Karpas-422 (cell line): ENCODE results near the gene OTUB2. TPM values are rescaled to one million over a fixed set of nuclear protein-coding genes. Genes with fewer than 3 reads are reported as not detected.
"Not testable (repeated sequence)": the region's sequence is repeated elsewhere in the genome, so short reads cannot be mapped to it uniquely, and the experiment has no call there.

ENCODE experiments used
- DNase-seq: peaks from one replicate; pipeline ENCODE4 v3.0.0-alpha.2; 2015
- H2AFZ ChIP-seq: fragments of 200-600 bp; sonication (generic); 2 replicates; pipeline ENCODE4 v1.6.1; 2014; ENCODE audit warnings: antibody characterized with exemption, low read length, mixed read lengths
- H3K27ac ChIP-seq: fragments of 200-600 bp; sonication (generic); 2 replicates; pipeline ENCODE4 v1.5.1; 2014; ENCODE audit warnings: mild to moderate bottlenecking, low read length, moderate library complexity
- H3K27me3 ChIP-seq: fragments of 200-600 bp; sonication (generic); 2 replicates; pipeline ENCODE4 v1.6.1; 2014; ENCODE audit warnings: low read length, mixed read lengths
- H3K36me3 ChIP-seq: fragments of 200-600 bp; sonication (generic); 2 replicates; pipeline ENCODE4 v1.6.1; 2014; ENCODE audit warnings: low read length, mixed read lengths; ENCODE audit not compliant: insufficient read depth
- H3K4me1 ChIP-seq: fragments of 200-600 bp; sonication (generic); 2 replicates; pipeline ENCODE4 v1.6.1; 2014; ENCODE audit warnings: mild to moderate bottlenecking, low read length, mixed read lengths
- H3K4me2 ChIP-seq: fragments of 200-600 bp; sonication (generic); 2 replicates; pipeline ENCODE4 v1.6.1; 2014; ENCODE audit warnings: low read length, low read depth, mild to moderate bottlenecking; ENCODE audit not compliant: poor library complexity, severe bottlenecking
- H3K4me3 ChIP-seq: fragments of 200-600 bp; sonication (generic); 2 replicates; pipeline ENCODE4 v1.5.1; 2014; ENCODE audit warnings: mild to moderate bottlenecking, antibody characterized with exemption, low read length, mixed read lengths
- H3K79me2 ChIP-seq: fragments of 200-600 bp; sonication (generic); 2 replicates; pipeline ENCODE4 v1.6.1; 2014; ENCODE audit warnings: mild to moderate bottlenecking, low read length, mixed read lengths
- H3K9ac ChIP-seq: fragments of 200-600 bp; sonication (generic); 2 replicates; pipeline ENCODE4 v1.6.0; 2014; ENCODE audit warnings: low read length
- H3K9me2 ChIP-seq: fragments of 200-600 bp; sonication (generic), shearing (Covaris generic); replicated peaks from 2 replicates; pipeline ENCODE4 v1.6.0; 2014; ENCODE audit warnings: mild to moderate bottlenecking, low read length, moderate library complexity; ENCODE audit not compliant: insufficient read depth
- H3K9me3 ChIP-seq: fragments of 300-700, 200-600 bp; sonication (generic); 2 replicates; pipeline ENCODE4 v1.6.1; 2014; ENCODE audit warnings: low read length, mixed read lengths
- H4K20me1 ChIP-seq: fragments of 200-600 bp; sonication (generic); 2 replicates; pipeline ENCODE4 v1.6.1; 2014; ENCODE audit warnings: mild to moderate bottlenecking, antibody characterized with exemption, low read length, low read depth; ENCODE audit not compliant: insufficient read depth
- total RNA-seq: library from RNA; depleted of rRNA; stranded (reverse); fragments of >200 nt; shearing (Covaris generic); gene quantifications from 2 replicates; pipeline ENCODE4 v1.2.3, GENCODE V29; 2014; ENCODE audit warnings: low replicate concordance

Gene OTUB2
- total RNA-seq, 1 experiment from 2014 or later = not detected

DNA sequence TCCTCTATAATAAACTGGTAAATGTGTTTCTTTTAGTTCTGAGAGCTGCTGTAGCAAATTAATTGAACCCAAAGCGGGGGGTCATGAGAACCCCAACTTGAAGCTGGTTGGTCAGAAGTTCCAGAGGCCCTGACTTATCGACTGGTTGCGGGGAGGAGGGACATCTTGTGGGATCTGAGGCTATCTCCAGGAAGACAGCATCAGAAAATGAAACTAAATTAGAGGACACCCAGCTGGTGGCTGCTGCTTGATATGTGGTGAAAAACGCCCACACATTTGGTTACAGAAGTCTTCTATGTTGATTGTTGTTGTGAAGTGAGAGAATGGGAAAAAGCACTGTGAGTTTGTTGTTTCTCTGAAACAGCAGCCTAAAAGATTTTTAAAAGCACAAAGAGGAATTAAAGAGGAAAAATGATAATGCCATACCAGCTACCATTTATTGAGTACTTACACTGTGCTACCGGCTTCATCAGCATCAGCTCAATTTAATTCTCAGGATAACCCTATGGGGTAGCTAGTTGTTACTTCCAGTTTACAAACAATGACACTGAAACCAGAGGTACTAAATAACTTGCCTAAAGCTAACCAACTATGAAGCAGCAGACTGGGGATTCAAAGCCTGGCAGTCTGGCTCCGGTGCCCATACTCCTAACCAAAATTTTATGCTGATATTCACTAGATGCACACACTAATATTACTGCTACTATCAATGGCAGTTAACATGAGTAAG lies 30.6 kb downstream of the OTUB2 start:
- H3K9me2 ChIP-seq = no peaks in the 10 kb centered on the region
- DNase-seq = no peak
- H3K27me3 ChIP-seq = no peaks in the 10 kb centered on the region
- H3K79me2 ChIP-seq = peaks cover 38% of the 10 kb centered on the region
- peaks cover 26% of the 10 kb centered on the region for H4K20me1 ChIP-seq
- no peak overlapping the region for H3K9ac ChIP-seq
- no peaks in the 10 kb centered on the region for H3K4me1 ChIP-seq
- H3K36me3 ChIP-seq = peaks cover 88% of the 10 kb centered on the region
- no peaks in the 10 kb centered on the region for H3K9me3 ChIP-seq
- H3K4me2 ChIP-seq = no peak overlapping the region
- no peak overlapping the region for H3K27ac ChIP-seq
- H3K4me3 ChIP-seq = no peak overlapping the region
- no peak overlapping the region for H2AFZ ChIP-seq

DNA sequence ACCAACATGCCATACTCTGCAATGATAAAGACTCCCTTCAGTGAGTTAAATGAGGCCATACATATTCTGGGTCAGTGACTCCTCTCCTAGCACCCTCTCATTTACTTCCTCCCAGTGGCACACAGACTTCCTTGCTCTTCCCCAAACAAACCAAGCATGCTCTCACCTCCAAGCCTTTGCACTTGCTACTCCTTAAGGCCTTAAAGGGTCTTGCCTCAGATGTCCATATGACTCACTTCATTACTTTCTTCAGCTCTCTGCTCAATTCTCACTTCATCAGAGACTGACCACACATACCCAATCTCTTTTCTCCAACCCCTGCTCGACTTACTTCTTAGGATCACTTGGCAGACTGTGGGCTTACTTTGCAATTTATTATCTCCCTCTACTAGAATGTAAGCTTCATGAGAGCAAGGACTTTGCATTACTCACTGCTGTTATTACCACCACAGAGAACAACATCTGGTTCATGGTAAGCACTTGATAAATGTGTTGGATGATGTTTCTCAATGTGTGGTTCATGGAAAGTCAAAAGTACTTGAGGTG lies 32.1 kb downstream of the OTUB2 start:
- Histone ChIP-seq H4K20me1 (peaks cover 40% of the 10 kb centered on the region), H3K4me2 (no peak overlapping the region), H3K9me2 (no peaks in the 10 kb centered on the region), H3K27me3 (no peaks in the 10 kb centered on the region), H3K9ac (no peak overlapping the region), H3K79me2 (peaks cover 53% of the 10 kb centered on the region), H3K9me3 (no peaks in the 10 kb centered on the region), H2AFZ (no peak overlapping the region), H3K4me1 (no peaks in the 10 kb centered on the region), H3K36me3 (peaks cover 85% of the 10 kb centered on the region), H3K27ac (no peak overlapping the region), H3K4me3 (no peak overlapping the region)
- DNase-seq = no peak

DNA sequence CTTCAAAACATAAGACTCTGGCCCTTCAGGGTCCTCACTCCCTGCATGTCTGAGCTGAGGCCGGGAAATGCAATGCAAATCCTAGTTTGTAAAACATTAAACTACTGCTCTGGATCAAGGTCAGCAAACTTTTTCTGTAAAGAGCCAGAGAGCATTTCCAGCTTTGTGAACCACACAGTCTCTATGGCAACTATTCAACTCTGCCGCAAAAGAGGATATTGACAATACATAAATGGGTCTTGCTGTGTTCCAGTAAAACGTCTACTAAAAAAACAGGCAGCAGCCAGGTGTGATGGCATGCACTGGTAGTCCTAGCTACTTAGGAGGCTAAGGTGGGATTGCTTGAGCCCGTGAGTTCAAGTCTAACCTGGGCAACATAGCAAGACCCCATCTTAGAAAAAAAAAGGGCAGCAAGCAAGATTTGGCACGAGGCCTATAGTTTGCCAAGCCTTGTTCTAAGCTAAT lies 32.6 kb downstream of the OTUB2 start:
- peaks cover 85% of the 10 kb centered on the region for H3K36me3 ChIP-seq
- H4K20me1 ChIP-seq = peaks cover 44% of the 10 kb centered on the region
- no peak overlapping the region for H3K27ac ChIP-seq
- H3K4me1 ChIP-seq = no peaks in the 10 kb centered on the region
- H2AFZ ChIP-seq = no peak overlapping the region
- no peak overlapping the region for H3K9ac ChIP-seq
- no peak overlapping the region for H3K4me2 ChIP-seq
- DNase-seq = no peak
- H3K79me2 ChIP-seq = peaks cover 58% of the 10 kb centered on the region
- no peaks in the 10 kb centered on the region for H3K9me2 ChIP-seq
- H3K9me3 ChIP-seq = no peaks in the 10 kb centered on the region
- no peaks in the 10 kb centered on the region for H3K27me3 ChIP-seq
- H3K4me3 ChIP-seq = no peak overlapping the region

- Histone ChIP-seq H3K4me1 (peaks cover 6% of the 10 kb centered on the region; the same call in 1 of the 2 replicates), H3K9me3 (no peaks in the 10 kb centered on the region), H4K20me1 (peaks cover 54% of the 10 kb centered on the region), H3K36me3 (peaks cover 73% of the 10 kb centered on the region), H3K4me3 (no peak overlapping the region), H2AFZ (no peak overlapping the region), H3K9me2 (no peaks in the 10 kb centered on the region), H3K27me3 (no peaks in the 10 kb centered on the region), H3K79me2 (peaks cover 71% of the 10 kb centered on the region), H3K9ac (no peak overlapping the region), H3K27ac (no peak overlapping the region), H3K4me2 (no peak overlapping the region)
- no peak for DNase-seq
These were observed 33.9 kb downstream of the OTUB2 start for GRCh38 chr14:94059998-94060397.

DNA sequence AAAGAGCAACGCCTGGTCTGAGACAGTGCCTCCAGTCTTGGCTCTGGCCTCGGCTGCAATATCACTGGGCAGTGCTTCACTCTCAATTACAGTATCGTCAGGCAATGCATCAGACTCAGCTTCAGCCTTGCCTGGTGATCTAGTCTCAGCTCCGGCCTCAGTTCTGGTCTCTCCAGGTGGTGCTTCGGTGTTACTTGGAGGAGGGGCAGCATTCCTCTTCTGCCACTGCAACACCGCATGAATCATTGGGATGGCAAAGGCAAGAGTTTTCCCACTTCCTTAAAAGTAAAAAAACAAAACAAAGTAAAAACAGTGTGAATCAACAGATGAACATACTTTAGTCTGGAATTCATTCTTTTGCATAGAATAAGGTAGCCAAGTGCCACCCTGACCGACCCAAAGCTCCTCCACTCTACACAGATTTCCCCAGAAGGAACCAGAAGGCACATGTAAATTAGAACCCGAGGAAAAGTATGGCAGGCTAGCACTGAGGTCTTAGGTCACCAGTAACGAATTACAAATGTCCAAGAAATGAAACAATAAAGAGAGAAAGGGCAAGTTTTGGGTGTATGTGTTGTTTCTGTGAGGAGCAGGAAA lies 36.3 kb downstream of the OTUB2 start:
- Histone ChIP-seq H3K27ac (no peak overlapping the region), H3K36me3 (peaks cover 51% of the 10 kb centered on the region), H3K4me3 (no peak overlapping the region), H3K79me2 (peaks cover 93% of the 10 kb centered on the region), H3K9ac (no peak overlapping the region), H3K4me1 (peaks cover 6% of the 10 kb centered on the region; the same call in 1 of the 2 replicates), H2AFZ (no peak overlapping the region), H4K20me1 (peaks cover 61% of the 10 kb centered on the region), H3K4me2 (no peak overlapping the region), H3K9me2 (no peaks in the 10 kb centered on the region), H3K9me3 (no peaks in the 10 kb centered on the region), H3K27me3 (no peaks in the 10 kb centered on the region)
- no peak for DNase-seq

DNA sequence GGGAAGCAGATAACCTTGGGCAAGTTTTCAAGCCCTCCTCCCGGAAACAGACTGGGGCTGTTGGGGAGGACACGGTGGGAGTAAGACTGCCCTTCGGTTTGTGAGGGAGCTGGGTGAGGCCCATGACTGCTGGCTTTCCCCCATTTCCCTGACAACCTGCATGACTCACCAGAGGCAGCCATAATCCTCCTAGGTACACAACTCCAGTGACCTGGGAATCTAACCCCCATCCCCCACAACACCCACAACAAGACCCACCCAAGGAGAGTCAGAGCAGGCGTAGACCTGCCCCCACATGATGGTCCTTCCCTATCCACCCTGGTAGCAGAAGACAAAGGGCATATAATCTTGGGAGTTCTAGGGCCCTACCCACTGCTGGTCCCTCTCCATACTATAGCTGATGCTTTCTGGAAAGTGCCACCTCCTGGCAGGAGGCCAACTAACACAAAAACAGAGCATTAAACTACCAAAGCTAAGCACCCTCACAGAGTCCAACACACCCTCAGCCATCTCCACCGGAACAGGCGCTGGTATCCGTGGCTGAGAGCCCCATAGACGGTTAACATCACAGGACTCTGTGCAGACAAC lies 40.0 kb downstream of the OTUB2 start:
- no peak overlapping the region for H3K27ac ChIP-seq
- no peak overlapping the region for H3K9ac ChIP-seq
- no peak overlapping the region for H3K4me2 ChIP-seq
- H2AFZ ChIP-seq = no peak overlapping the region
- peaks cover 45% of the 10 kb centered on the region for H4K20me1 ChIP-seq
- H3K9me3 ChIP-seq = peaks cover 4% of the 10 kb centered on the region
- H3K9me2 ChIP-seq = no peaks in the 10 kb centered on the region
- H3K27me3 ChIP-seq = no peaks in the 10 kb centered on the region
- H3K4me3 ChIP-seq = no peak overlapping the region
- H3K36me3 ChIP-seq = peaks cover 25% of the 10 kb centered on the region
- peaks cover 6% of the 10 kb centered on the region; the same call in 1 of the 2 replicates for H3K4me1 ChIP-seq
- no peak for DNase-seq
- H3K79me2 ChIP-seq = peaks cover 100% of the 10 kb centered on the region

DNA sequence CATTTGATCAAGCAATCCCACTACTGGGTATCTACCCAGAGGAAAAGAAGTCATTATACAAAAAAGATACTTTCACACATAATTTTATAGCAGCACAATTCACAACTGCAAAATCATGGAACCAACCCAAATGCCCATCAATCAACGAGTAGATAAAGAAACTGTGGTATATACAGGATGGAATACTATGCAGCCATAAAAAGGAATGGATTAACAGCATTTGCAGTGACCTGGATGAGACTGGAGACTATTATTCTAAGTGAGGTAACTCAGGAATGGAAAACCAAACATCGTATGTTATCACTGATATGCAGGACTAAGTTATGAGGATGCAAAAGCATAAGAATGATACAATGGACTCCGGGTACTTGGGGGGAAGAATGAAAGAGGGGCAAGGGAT lies 45.9 kb downstream of the OTUB2 start:
- not testable (repeated sequence) for H3K9me2 ChIP-seq, H2AFZ ChIP-seq, H3K27ac ChIP-seq, H3K9ac ChIP-seq, DNase-seq, H3K4me1 ChIP-seq, H3K4me2 ChIP-seq, H3K27me3 ChIP-seq, H4K20me1 ChIP-seq, H3K4me3 ChIP-seq
- peaks cover 21% of the 10 kb centered on the region for H3K9me3 ChIP-seq
- H3K36me3 ChIP-seq = peaks cover 52% of the 10 kb centered on the region
- H3K79me2 ChIP-seq = peaks cover 100% of the 10 kb centered on the region

- H2AFZ ChIP-seq = no peak overlapping the region
- DNase-seq = no peak
- peaks cover 100% of the 10 kb centered on the region for H3K79me2 ChIP-seq
- H3K27me3 ChIP-seq = no peaks in the 10 kb centered on the region
- H3K4me1 ChIP-seq = peaks cover 4% of the 10 kb centered on the region
- H3K27ac ChIP-seq = no peak overlapping the region
- no peaks in the 10 kb centered on the region; the same call in 1 of the 2 replicates for H4K20me1 ChIP-seq
- H3K4me2 ChIP-seq = no peak overlapping the region
- peaks cover 72% of the 10 kb centered on the region for H3K36me3 ChIP-seq
- H3K9ac ChIP-seq = no peak overlapping the region
- H3K9me2 ChIP-seq = no peaks in the 10 kb centered on the region
- H3K9me3 ChIP-seq = peaks cover 23% of the 10 kb centered on the region
- no peak overlapping the region for H3K4me3 ChIP-seq
These were observed 48.4 kb downstream of the OTUB2 start for GRCh38 chr14:94074534-94074933.
